ENCODE data around the gene PDK4.

PDK4 gene

DNA sequence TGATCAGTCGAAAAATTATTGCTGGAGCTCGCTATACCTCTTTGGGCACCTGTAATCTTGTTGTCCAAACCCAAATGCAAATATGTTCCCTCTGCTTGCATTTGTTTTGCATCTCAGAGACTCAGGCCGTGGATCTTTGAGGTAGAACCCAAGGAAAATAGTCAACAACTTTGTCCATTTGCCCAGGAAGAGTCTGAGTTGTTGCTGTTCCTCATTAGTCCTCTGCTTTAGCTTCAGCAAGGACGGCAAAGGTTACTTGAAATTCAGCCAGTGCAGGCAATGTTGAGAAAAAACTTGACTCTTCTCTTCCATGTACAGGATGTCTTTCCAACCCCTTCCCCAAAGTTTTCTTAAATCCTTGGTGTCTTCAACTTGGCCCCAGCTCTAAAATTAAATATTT is 45.8 kb downstream of the PDK4 start:
- Histone ChIP-seq H3K4me3 (replicated peaks; ENCODE audit: insufficient read depth, low read length) (no peak overlapping the region), H3K27ac (replicated peaks) (no peak overlapping the region), H3K27me3 (ENCODE audit: insufficient read depth, poor library complexity, severe bottlenecking) (no peaks in the 10 kb centered on the region)
- no peak for DNase-seq (ENCODE audit: low read depth in 1 of 2, low spot score in 1 of 2)
- TF ChIP-seq, protein P1, sequence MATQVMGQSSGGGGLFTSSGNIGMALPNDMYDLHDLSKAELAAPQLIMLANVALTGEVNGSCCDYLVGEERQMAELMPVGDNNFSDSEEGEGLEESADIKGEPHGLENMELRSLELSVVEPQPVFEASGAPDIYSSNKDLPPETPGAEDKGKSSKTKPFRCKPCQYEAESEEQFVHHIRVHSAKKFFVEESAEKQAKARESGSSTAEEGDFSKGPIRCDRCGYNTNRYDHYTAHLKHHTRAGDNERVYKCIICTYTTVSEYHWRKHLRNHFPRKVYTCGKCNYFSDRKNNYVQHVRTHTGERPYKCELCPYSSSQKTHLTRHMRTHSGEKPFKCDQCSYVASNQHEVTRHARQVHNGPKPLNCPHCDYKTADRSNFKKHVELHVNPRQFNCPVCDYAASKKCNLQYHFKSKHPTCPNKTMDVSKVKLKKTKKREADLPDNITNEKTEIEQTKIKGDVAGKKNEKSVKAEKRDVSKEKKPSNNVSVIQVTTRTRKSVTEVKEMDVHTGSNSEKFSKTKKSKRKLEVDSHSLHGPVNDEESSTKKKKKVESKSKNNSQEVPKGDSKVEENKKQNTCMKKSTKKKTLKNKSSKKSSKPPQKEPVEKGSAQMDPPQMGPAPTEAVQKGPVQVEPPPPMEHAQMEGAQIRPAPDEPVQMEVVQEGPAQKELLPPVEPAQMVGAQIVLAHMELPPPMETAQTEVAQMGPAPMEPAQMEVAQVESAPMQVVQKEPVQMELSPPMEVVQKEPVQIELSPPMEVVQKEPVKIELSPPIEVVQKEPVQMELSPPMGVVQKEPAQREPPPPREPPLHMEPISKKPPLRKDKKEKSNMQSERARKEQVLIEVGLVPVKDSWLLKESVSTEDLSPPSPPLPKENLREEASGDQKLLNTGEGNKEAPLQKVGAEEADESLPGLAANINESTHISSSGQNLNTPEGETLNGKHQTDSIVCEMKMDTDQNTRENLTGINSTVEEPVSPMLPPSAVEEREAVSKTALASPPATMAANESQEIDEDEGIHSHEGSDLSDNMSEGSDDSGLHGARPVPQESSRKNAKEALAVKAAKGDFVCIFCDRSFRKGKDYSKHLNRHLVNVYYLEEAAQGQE (IDR thresholded peaks at IDR 0.05; ENCODE audit: insufficient replicate concordance, low read depth): no peak
- TF ChIP-seq POLR2AphosphoS5 (IDR thresholded peaks at IDR 0.05; ENCODE audit: low read depth): no peak
- TF ChIP-seq, protein P2, sequence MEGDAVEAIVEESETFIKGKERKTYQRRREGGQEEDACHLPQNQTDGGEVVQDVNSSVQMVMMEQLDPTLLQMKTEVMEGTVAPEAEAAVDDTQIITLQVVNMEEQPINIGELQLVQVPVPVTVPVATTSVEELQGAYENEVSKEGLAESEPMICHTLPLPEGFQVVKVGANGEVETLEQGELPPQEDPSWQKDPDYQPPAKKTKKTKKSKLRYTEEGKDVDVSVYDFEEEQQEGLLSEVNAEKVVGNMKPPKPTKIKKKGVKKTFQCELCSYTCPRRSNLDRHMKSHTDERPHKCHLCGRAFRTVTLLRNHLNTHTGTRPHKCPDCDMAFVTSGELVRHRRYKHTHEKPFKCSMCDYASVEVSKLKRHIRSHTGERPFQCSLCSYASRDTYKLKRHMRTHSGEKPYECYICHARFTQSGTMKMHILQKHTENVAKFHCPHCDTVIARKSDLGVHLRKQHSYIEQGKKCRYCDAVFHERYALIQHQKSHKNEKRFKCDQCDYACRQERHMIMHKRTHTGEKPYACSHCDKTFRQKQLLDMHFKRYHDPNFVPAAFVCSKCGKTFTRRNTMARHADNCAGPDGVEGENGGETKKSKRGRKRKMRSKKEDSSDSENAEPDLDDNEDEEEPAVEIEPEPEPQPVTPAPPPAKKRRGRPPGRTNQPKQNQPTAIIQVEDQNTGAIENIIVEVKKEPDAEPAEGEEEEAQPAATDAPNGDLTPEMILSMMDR (IDR thresholded peaks at IDR 0.05; ENCODE audit: insufficient read depth, low read length): no peak
- TF ChIP-seq SPI1 (IDR thresholded peaks at IDR 0.05; ENCODE audit: borderline replicate concordance, low read depth): no peak
- no peak for TF ChIP-seq GABPA (IDR thresholded peaks at IDR 0.05; ENCODE audit: low read depth)

DNA sequence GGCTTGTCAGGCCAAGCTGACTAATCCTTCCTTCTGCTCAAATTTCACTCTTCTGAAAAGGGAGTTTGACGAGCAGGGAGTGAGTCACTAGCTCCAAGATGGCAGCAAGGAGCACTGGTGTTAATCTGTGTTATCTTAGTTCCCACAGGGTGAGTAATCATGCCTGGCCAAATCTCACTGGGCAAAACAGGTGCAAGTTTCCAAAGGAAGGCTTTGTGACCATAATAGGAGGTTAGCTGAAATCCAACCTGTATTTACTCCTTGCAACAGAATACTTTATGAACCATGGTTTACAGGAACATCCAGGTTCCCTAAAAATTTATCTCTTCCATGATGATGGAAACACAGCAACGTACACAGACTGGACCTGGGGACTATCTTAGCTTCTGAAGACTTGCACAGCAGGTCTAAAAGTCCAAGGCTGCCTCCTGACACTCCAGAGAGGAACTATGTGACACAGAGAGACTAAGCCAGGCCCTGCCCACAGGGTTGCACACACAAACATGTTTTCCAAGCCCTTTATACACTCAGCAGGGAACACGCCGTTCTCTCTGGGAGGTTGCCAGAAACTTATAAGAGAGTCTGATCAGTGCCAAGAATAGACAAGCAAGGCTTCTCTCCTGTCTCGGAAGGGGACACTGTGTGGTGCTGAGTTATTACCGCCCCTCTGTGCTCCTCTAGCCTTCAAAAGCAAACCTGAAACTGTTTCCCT is 46.3 kb downstream of the PDK4 start:
- no peak overlapping the region for H3K4me3 ChIP-seq (replicated peaks; ENCODE audit: insufficient read depth, low read length)

DNA sequence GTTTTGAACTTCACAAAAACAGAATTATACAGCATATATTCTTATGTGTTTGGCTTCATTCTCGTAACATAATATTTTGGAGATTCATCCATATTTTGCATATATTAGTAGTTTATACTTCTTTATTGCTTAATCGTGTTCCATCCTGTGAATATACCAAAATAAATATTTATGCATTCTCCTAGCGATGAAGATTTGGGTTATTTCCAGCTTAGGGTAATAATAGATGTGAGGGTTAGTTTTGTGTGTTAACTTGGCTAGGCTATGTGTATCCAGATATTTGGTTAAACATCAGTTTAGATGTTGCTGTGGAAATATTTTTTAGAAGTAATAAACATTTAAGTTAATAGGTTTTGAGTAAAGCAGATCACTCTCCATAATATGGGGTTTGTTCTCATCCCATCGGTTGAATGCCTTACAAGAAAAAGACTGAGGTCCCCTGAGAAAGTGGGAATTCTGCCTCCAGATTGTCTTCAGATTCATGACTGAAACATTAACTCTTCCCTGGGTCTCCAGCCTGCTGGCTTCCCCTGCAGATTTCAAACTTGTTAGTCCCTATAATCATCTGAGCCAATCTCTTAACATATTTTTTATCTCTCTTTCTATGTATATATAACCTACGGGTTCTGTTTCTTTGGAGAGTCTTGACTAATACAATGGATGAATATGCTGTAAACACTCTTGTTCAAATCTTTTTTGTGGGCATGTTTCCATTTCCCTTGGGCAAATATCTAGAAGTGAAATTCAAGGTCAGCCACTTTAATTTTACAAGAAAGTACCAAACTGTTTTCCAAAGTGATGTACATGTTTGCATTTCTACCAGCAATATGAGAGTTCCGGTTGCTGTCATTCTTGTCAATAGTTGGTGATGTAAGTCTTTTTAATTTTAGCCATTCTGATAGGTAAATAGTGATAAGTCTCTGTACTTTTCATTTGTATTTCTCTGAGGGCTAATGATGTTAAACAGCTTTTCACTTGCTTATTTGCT is 48.7 kb downstream of the PDK4 start:
- TF ChIP-seq, protein P1 (IDR thresholded peaks at IDR 0.05; ENCODE audit: insufficient replicate concordance, low read depth): no peak
- TF ChIP-seq SPI1 (IDR thresholded peaks at IDR 0.05; ENCODE audit: borderline replicate concordance, low read depth): no peak
- TF ChIP-seq POLR2AphosphoS5 (IDR thresholded peaks at IDR 0.05; ENCODE audit: low read depth): no peak
- no peak for TF ChIP-seq GABPA (IDR thresholded peaks at IDR 0.05; ENCODE audit: low read depth)
- TF ChIP-seq, protein P2 (IDR thresholded peaks at IDR 0.05; ENCODE audit: insufficient read depth, low read length): no peak
- no peak overlapping the region for H3K27ac ChIP-seq (replicated peaks)
- H3K4me3 ChIP-seq (replicated peaks; ENCODE audit: insufficient read depth, low read length): no peak overlapping the region
- DNase-seq (ENCODE audit: low read depth in 1 of 2, low spot score in 1 of 2): no peak
- no peaks in the 10 kb centered on the region for H3K27me3 ChIP-seq (ENCODE audit: insufficient read depth, poor library complexity, severe bottlenecking)

More for the DNA sequence above, 46.3 kb downstream of the PDK4 start:
- DNase-seq (ENCODE audit: low read depth in 1 of 2, low spot score in 1 of 2): no peak
- Histone ChIP-seq H3K27ac (replicated peaks) (no peak overlapping the region), H3K27me3 (ENCODE audit: insufficient read depth, poor library complexity, severe bottlenecking) (no peaks in the 10 kb centered on the region)
- TF ChIP-seq, protein P1 (IDR thresholded peaks at IDR 0.05; ENCODE audit: insufficient replicate concordance, low read depth): no peak
- TF ChIP-seq POLR2AphosphoS5 (IDR thresholded peaks at IDR 0.05; ENCODE audit: low read depth): no peak
- TF ChIP-seq GABPA (IDR thresholded peaks at IDR 0.05; ENCODE audit: low read depth): no peak
- TF ChIP-seq SPI1 (IDR thresholded peaks at IDR 0.05; ENCODE audit: borderline replicate concordance, low read depth): no peak
- TF ChIP-seq, protein P2 (IDR thresholded peaks at IDR 0.05; ENCODE audit: insufficient read depth, low read length): no peak

Measured in HL-60 (cell line).